Lung (tissue), 12 donors: ENCODE data around the gene KIF25. TPM values are rescaled to one million over a fixed set of nuclear protein-coding genes. Genes with fewer than 3 reads are reported as not detected.

Source experiments
- ATAC-seq: fragments of 200-7000 bp; cut with Tn5 transposase; one replicate; pipeline ENCODE4 v1.9.1; 2020; ENCODE audit warnings: moderate number of reproducible peaks; ENCODE audit not compliant: insufficient read depth, low FRiP score
- DNase-seq, 3 donors: peaks; one replicate each; pipeline ENCODE4 v3.0.0-alpha.2; 2013 to 2017
- H3K27ac ChIP-seq, 2 donors: one replicate each; pipeline ENCODE4 v1.5.1; 2013; ENCODE audit warnings: mild to moderate bottlenecking in 2 of 2, moderate library complexity in 2 of 2, control low read depth in 1 of 2, inconsistent platforms in 1 of 2, low read depth in 1 of 2, low read length in 1 of 2
- H3K27me3 ChIP-seq, 3 donors: one replicate each; pipeline ENCODE4 v1.5.1; 2013; ENCODE audit warnings: low read length in 2 of 3; ENCODE audit not compliant: control insufficient read depth in 3 of 3, insufficient read depth in 3 of 3
- H3K36me3 ChIP-seq, 4 donors: one replicate each; pipeline ENCODE4 v1.5.1; 2013; ENCODE audit warnings: low read length in 4 of 4, mild to moderate bottlenecking in 1 of 4, moderate library complexity in 1 of 4; ENCODE audit not compliant: control insufficient read depth in 4 of 4, insufficient read depth in 4 of 4
- H3K4me1 ChIP-seq, 5 donors: one replicate each; pipeline ENCODE4 v1.5.1; 2013; ENCODE audit warnings: low read length in 5 of 5, mild to moderate bottlenecking in 2 of 5, moderate library complexity in 1 of 5; ENCODE audit not compliant: control insufficient read depth in 5 of 5, insufficient read depth in 5 of 5
- H3K4me3 ChIP-seq: one replicate; pipeline ENCODE4 v1.5.1; 2013; ENCODE audit warnings: mild to moderate bottlenecking, control low read depth, moderate library complexity
- H3K9ac ChIP-seq, 2 donors: one replicate each; pipeline ENCODE4 v1.5.1; 2013; ENCODE audit warnings: low read length in 2 of 2, control low read depth in 1 of 2; ENCODE audit not compliant: insufficient read depth in 1 of 2
- H3K9me3 ChIP-seq, 4 donors: one replicate each; pipeline ENCODE4 v1.5.1; 2013; ENCODE audit warnings: low read length in 3 of 4, mild to moderate bottlenecking in 1 of 4, moderate library complexity in 1 of 4; ENCODE audit not compliant: control insufficient read depth in 4 of 4, insufficient read depth in 3 of 4
- CTCF ChIP-seq: IDR thresholded peaks from 2 replicates; pipeline ENCODE4 v1.5.1; 2012; ENCODE audit warnings: mild to moderate bottlenecking; ENCODE audit errors: control extremely low read depth, extremely low read depth
- WGBS, 2 donors: extraction: QIAGEN DNeasy Blood & Tissue Kit; methylation state at CpG; one replicate each; pipeline ENCODE4 v1.1.7; 2013; 5-methylcytosine and 5-hydroxymethylcytosine counted together
- polyA plus RNA-seq, 2 donors: library from polyadenylated mRNA; stranded (reverse); fragments of 200-250 nt; gene quantifications; one replicate each; pipeline ENCODE4 v1.2.1, GENCODE V29; 2013
- total RNA-seq, 2 donors: library from RNA; depleted of rRNA in 1 of 2; stranded (reverse); fragments of >200 nt in 1 of 2; gene quantifications; one replicate each; pipeline ENCODE4 v1.2.1, GENCODE V29; 2014 to 2021
- donor health status: control.
- donor health status: control.
- donor health status: Bipolar disorder and iron deficiency.
- donor health status: healthy.
- donor health status: DM: yes; HTN: yes; CAD: no.

The KIF25 gene
- total and polyA plus RNA-seq, 4 donors = 0.24 to 5.3 (median 0.53) TPM

GRCh38 chr6:168078175-168078942 is 80.9 kb downstream of the KIF25 start:
- H3K36me3 ChIP-seq = peaks cover 0 to 8% (median 0%) of the 10 kb centered on the region in 4 donors
- DNase-seq (peak; percentile 45 to 68 (median 56)), ATAC-seq (no peak)
- 68 to 70% methylated on average over 18 to 21 of the region's 21 CpGs for WGBS, 2 donors
- H3K27me3 ChIP-seq = no peaks in the 10 kb centered on the region
- H3K4me1 ChIP-seq = peaks cover 0 to 10% (median 1%) of the 10 kb centered on the region in 5 donors
- TF ChIP-seq CTCF = no peak
- peaks cover 0 to 2% (median 0%) of the 10 kb centered on the region in 4 donors for H3K9me3 ChIP-seq
- H3K27ac ChIP-seq = no peak overlapping the region
- no peak overlapping the region for H3K4me3 ChIP-seq
- H3K9ac ChIP-seq = no peak overlapping the region

GRCh38 chr6:168078943-168079405 is 81.5 kb downstream of the KIF25 start, which contains the start of gene FRMD1:
FRMD1 (minus strand) TSS chr6:168079212; CDS start chr6:168079094, 118 bp downstream.
- DNase-seq = no peak
- 82 to 85% methylated on average over 19 to 21 of the region's 21 CpGs for WGBS, 2 donors
- no peak within 1 kb of the TSS for H3K9ac ChIP-seq

GRCh38 chr6:168080393-168081077 is 83.1 kb downstream of the KIF25 start:
- WGBS, 2 donors = 86 to 90% methylated on average over 24 of the region's 24 CpGs
- H3K9ac ChIP-seq = no peak overlapping the region
- no peaks in the 10 kb centered on the region for H3K36me3 ChIP-seq
- no peak for DNase-seq
- no peaks in the 10 kb centered on the region for H3K9me3 ChIP-seq
- peaks cover 0 to 10% (median 2%) of the 10 kb centered on the region in 5 donors for H3K4me1 ChIP-seq
- no peak for ATAC-seq
- TF ChIP-seq CTCF = no peak
- H3K4me3 ChIP-seq = no peak overlapping the region
- no peak overlapping the region for H3K27ac ChIP-seq
- no peaks in the 10 kb centered on the region for H3K27me3 ChIP-seq

More at GRCh38 chr6:168078943-168079405, 81.5 kb downstream of the KIF25 start, which contains the start of gene FRMD1:
- H3K4me1 ChIP-seq = peaks cover 0 to 10% (median 2%) of the 10 kb centered on the region in 5 donors
- no peak for TF ChIP-seq CTCF
- peaks cover 0 to 2% (median 0%) of the 10 kb centered on the region in 4 donors for H3K9me3 ChIP-seq
- ATAC-seq = no peak
- no peak within 1 kb of the TSS for H3K4me3 ChIP-seq
- no peaks in the 10 kb centered on the region for H3K27me3 ChIP-seq
- peaks cover 0 to 8% (median 0%) of the 10 kb centered on the region in 4 donors for H3K36me3 ChIP-seq
- H3K27ac ChIP-seq = no peak within 1 kb of the TSS
